GM12878 (cell line): Measurements from ENCODE around the gene NCR2. TPM values are rescaled to one million over a fixed set of nuclear protein-coding genes. Genes with fewer than 3 reads are reported as not detected.

Experiments used
- CHD4 ChIP-seq: fragments of 200-600 bp; sonication (generic); IDR thresholded peaks from 2 replicates; pipeline ENCODE4 v1.6.1; 2016; ENCODE audit warnings: mild to moderate bottlenecking
- CREM ChIP-seq: IDR thresholded peaks from 2 replicates; pipeline ENCODE4 v1.6.1; 2014; ENCODE audit warnings: antibody characterized with exemption, low read depth
- KDM1A ChIP-seq: fragments of 200-600 bp; sonication (generic); IDR thresholded peaks from 2 replicates; pipeline ENCODE4 v1.6.1; 2016; ENCODE audit warnings: borderline replicate concordance
- KLF5 ChIP-seq: fragments of 450-650 bp; IDR thresholded peaks from 2 replicates; pipeline ENCODE4 v1.6.1; 2014; ENCODE audit warnings: mild to moderate bottlenecking; ENCODE audit not compliant: partially characterized antibody
- MTA3 ChIP-seq: IDR thresholded peaks from 2 replicates; pipeline ENCODE4 v1.6.1; 2012; ENCODE audit warnings: low read length, inconsistent platforms, borderline replicate concordance
- MXI1 ChIP-seq: fragments of 150-350 bp; IDR thresholded peaks from 2 replicates; pipeline ENCODE4 v1.6.1; 2011; ENCODE audit warnings: low read depth, mild to moderate bottlenecking, inconsistent platforms, low read length, improper control_type of control experiment
- MYB ChIP-seq: fragments of 150-350 bp; IDR thresholded peaks from 2 replicates; pipeline ENCODE4 v1.6.1; 2014; ENCODE audit warnings: mild to moderate bottlenecking, low read depth, low read length, borderline replicate concordance
- NKRF ChIP-seq: fragments of 450-650 bp; conservative IDR thresholded peaks from 2 replicates; pipeline ENCODE4 v1.6.1; 2017; ENCODE audit warnings: mild to moderate bottlenecking, moderate library complexity
- NR2C2 ChIP-seq: IDR thresholded peaks from 2 replicates; pipeline ENCODE4 v1.6.1; 2011; ENCODE audit warnings: borderline replicate concordance, low read depth; ENCODE audit not compliant: control insufficient read depth, insufficient read length
- POU2F2 ChIP-seq: IDR thresholded peaks from 3 replicates; pipeline ENCODE4 v1.6.1; 2011; ENCODE audit warnings: low read depth, mild to moderate bottlenecking, low read length, borderline replicate concordance
- RCOR1 ChIP-seq: conservative IDR thresholded peaks from 2 replicates; pipeline ENCODE4 v1.6.1; 2012; ENCODE audit warnings: low read depth, low read length, improper control_type of control experiment
- RFX5 ChIP-seq: IDR thresholded peaks from 2 replicates; pipeline ENCODE4 v1.6.1; 2011; ENCODE audit warnings: low read depth, low read length, improper control_type of control experiment
- SKIL ChIP-seq: fragments of 450-650 bp; IDR thresholded peaks from 2 replicates; pipeline ENCODE4 v1.6.1; 2017; ENCODE audit warnings: mild to moderate bottlenecking, low read depth, inconsistent platforms; ENCODE audit not compliant: poor library complexity, severe bottlenecking
- SMAD5 ChIP-seq: IDR thresholded peaks from 2 replicates; pipeline ENCODE4 v1.6.1; 2016; ENCODE audit warnings: antibody characterized with exemption, low read depth
- SMARCA5 ChIP-seq: fragments of 450-650 bp; IDR thresholded peaks from 2 replicates; pipeline ENCODE4 v1.6.1; 2017; ENCODE audit warnings: mild to moderate bottlenecking
- SUZ12 ChIP-seq: fragments of 200-600 bp; sonication (generic); IDR thresholded peaks from one replicate; pipeline ENCODE4 v1.6.1; 2018; ENCODE audit warnings: antibody characterized with exemption, mild to moderate bottlenecking; ENCODE audit not compliant: unreplicated experiment
- TAF1 ChIP-seq: IDR thresholded peaks from 2 replicates; pipeline ENCODE4 v1.6.1; 2011; ENCODE audit warnings: mild to moderate bottlenecking, low read depth, low read length, borderline replicate concordance
- TARDBP ChIP-seq: IDR thresholded peaks from 2 replicates; pipeline ENCODE4 v1.6.1; 2016; ENCODE audit warnings: borderline replicate concordance
- WRNIP1 ChIP-seq: IDR thresholded peaks from 2 replicates; pipeline ENCODE4 v1.6.1; 2011; ENCODE audit warnings: low read depth, low read length, improper control_type of control experiment, borderline replicate concordance
- YBX1 ChIP-seq: fragments of 450-650 bp; IDR thresholded peaks from 2 replicates; pipeline ENCODE4 v1.6.1; 2016; ENCODE audit warnings: antibody characterized with exemption
- ZNF24 ChIP-seq: fragments of 450-650 bp; IDR thresholded peaks from 2 replicates; pipeline ENCODE4 v1.6.1; 2017; ENCODE audit warnings: antibody characterized with exemption, mild to moderate bottlenecking
- ZNF274 ChIP-seq: IDR thresholded peaks from one replicate; pipeline ENCODE4 v1.8.0; 2011; ENCODE audit not compliant: insufficient read length, insufficient read depth
- ZNF687 ChIP-seq: fragments of 450-650 bp; IDR thresholded peaks from 2 replicates; pipeline ENCODE4 v1.6.1; 2017; ENCODE audit warnings: mild to moderate bottlenecking, moderate library complexity
- ZSCAN29 ChIP-seq: fragments of 450-650 bp; IDR thresholded peaks from 2 replicates; pipeline ENCODE4 v1.6.1; 2017; ENCODE audit warnings: mild to moderate bottlenecking, moderate library complexity
- polyA plus RNA-seq, 11 experiments: library from polyadenylated mRNA; depleted of rRNA in 4 of 11; unstranded in 6 of 11; stranded (reverse) in 5 of 11; fragments of >200 nt; fragmentation: Nextera tagmentation in 4 of 11; fragmentation: Illumina TruSeq in 1 of 11; extraction: Ambion mirVana in 4 of 11; extraction: Trizol in 1 of 11; gene quantifications; 1 replicate in 1 of 11; 2 replicates in 10 of 11; pipeline versions ENCODE4 v1.2.1 to v1.2.3, GENCODE V29; 2011 to 2016; ENCODE audit warnings: inconsistent platforms in 2 of 11, missing spikeins in 2 of 11, low read depth in 1 of 11
- total RNA-seq, 4 experiments: library from RNA; depleted of rRNA in 3 of 4; stranded (reverse); fragments of >200 nt in 3 of 4; fragmentation: Illumina TruSeq in 1 of 4; extraction: Trizol in 1 of 4; gene quantifications; 2 replicates each; pipeline versions ENCODE4 v1.2.1 to v1.2.3, GENCODE V29; 2013 to 2021

Gene NCR2
- total and polyA plus RNA-seq, 10 of the 15 experiments (the other 5 are each of a cell fraction or from before 2014, with no cell fraction given), result 0.21 to 0.53 TPM; not detected in 8

DNA sequence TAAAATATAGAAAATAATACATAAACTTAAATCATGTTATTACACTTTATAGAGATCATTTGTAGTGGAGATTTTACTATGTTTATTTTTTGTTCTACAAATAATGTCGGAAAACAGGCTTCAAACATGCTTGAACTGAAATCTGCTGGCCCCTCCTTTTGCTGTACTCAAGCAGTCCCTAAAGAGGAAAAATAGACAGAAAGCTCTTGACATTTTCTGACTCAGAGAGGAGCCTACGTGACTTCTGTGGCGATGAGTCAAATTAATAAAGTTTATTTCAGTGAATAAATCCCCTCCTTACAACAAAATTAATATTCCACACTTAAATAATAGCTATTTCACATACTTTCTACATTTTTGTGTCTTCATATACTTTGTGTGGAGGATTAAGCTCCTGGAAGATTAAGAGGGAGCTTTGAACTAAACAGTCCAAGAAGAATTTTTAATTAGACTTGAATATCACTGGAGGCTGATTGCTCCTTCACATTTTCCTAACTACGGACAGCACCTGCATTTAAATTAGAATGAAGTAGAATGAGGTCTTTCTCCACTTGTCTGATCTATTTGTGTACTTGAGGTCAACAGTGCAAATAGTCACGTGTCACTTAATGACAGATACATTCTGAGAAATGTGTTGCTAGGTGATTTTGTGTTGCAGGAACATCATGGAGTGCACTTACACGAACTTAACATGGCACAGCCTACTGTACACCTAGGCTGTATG is 47.2 kb upstream of the NCR2 start (continued):
- TF ChIP-seq ZNF687 (no peak), YBX1 (no peak), RCOR1 (no peak), MTA3 (no peak), MXI1 (peak; percentile 70), ZSCAN29 (no peak), POU2F2 (no peak), RFX5 (peak; percentile 94), NKRF (no peak), MYB (no peak), ZNF24 (no peak), SMARCA5 (no peak), ZNF274 (no peak), SKIL (peak; percentile 39), NR2C2 (no peak), SMAD5 (no peak), WRNIP1 (no peak), TAF1 (no peak), CREM (peak; percentile 67; the same call in 1 of the 2 replicates), CHD4 (no peak), SUZ12 (no peak), KLF5 (no peak), KDM1A (no peak), TARDBP (no peak)
